GM21526 (cell line): ENCODE measurements around the gene MYO10.
"Not testable (repeated sequence)": the region's sequence is repeated elsewhere in the genome, so short reads cannot be mapped to it uniquely, and the experiment has no call there.

Source experiments
- ATAC-seq: cut with Tn5 transposase; IDR thresholded peaks from one replicate; pipeline ENCODE4 v1.9.1; 2021; ENCODE audit warnings: moderate library complexity; ENCODE audit not compliant: unreplicated experiment, low FRiP score

Gene MYO10

DNA sequence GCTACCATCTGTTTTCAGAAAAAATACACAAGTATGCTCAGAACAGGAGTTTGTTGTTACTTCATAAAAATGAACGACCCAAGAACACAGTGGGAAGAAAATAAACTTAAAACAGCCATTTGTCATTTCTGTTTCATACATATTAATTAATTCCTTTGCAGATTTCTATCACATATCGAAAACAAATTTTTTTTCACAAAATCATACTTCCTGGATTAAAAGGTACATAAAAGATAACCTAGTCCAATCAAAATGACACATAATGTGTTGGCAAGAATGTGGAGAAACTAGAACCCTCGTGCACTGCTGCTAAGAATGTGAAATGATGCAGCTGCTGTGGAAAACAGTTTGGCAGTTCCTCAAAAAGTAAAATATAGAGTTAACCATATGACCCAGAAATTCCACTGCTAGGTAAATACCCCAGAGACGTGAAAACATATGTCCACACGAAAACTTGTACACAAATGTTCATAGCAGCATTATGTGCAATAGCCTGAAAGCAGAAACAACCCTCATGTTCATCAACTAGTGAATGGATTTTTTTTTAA is 46.0 kb downstream of the MYO10 start:
- no peak for ATAC-seq

DNA sequence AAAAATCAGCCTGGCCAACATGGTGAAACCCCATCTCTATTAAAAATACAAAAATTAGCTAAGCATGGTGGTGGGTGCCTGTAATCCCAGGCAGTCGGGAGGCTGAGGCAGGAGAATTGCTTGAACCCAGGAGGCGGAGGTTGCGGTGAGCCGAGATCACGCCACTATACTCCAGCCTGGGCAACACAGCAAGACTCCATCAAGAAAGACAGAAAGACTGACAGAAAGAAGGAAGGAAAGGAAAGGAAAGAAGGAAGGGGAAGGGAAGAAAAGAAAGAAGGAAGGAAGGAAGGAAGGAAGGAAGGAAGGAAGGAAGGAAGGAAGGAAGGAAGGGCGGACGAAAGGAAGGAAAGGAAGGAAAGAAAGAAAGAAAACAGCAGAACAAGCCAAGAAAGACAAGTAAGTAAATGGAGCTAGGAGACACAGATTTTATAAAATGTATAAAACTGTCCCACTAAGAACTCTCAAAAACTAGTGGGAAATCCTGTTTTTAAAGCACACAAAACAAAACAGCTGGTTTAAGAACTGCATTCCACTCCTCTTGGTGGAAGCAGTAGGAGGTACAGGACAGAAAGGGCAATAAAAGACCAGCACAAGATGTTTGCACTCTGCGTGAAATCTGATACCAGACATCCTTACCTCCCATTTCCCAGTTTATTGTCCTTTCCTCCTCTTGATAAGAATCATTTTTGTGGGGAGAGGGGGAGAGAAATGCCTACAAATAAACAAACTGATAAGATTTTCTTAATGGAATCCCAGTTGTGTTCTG is 46.7 kb downstream of the MYO10 start:
- no peak for ATAC-seq

DNA sequence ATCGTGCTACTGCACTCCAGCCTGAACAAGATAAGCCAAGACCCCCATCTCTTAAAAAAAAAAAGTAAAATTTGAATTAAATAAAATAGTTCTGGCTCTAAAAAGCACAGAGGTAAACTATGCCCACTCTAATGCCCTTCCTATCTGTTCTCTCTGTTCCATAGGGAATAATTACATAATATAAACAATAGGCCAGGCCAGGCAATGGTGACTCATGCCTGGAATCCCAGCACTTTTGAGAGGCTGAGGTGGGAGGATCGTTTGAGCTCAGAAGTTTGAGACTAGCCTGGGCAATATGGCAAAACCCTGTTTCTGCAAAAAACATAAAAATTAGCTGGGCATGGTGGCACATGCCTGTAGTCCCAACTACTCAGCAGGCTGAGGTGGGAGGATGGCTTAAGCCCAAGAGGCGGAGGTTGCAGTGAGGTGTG is 47.4 kb downstream of the MYO10 start:
- ATAC-seq = no peak

DNA sequence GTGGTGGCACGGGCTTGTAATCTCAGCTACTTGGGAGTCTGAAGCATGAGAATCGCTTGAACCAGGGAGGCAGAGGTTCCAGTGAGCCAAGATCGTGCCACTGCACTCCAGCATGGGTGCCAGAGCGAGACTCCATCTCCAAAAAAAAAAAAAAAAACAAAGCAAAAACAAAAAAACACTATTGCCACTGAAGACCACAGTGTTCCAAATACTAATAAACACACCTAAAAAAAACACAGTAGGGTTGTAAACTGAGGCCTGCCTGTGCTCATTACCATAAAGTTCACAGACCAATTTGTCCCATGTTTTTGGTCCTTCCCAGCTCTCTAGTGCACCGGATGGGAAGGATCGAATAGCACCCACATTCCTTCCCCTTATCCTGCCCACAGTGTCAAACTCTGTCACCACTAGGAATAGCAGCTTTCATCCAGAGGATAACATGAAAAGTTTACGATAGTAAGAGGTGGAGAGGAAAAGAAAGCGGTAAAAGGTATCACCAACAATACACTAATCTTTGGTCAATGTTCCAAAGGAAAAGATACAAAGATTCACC is 49.2 kb downstream of the MYO10 start:
- no peak for ATAC-seq

DNA sequence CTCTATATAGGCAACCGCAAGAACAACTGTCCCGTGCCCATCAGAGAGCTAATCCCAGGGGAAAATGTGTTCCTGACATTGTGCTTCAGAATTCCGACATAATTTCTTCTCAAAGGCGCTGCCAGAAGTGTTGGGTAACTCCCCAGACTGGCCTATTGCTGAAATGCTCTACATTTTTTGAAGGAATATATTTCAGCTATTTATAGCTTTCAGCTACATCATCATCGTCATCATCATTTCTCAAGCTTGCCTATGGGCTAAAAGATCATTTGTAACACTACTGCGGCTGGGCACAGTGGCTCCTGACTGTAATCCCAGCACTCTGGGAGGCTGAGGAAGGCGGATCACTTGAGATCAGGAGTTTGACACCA is 49.7 kb downstream of the MYO10 start:
- ATAC-seq = no peak

DNA sequence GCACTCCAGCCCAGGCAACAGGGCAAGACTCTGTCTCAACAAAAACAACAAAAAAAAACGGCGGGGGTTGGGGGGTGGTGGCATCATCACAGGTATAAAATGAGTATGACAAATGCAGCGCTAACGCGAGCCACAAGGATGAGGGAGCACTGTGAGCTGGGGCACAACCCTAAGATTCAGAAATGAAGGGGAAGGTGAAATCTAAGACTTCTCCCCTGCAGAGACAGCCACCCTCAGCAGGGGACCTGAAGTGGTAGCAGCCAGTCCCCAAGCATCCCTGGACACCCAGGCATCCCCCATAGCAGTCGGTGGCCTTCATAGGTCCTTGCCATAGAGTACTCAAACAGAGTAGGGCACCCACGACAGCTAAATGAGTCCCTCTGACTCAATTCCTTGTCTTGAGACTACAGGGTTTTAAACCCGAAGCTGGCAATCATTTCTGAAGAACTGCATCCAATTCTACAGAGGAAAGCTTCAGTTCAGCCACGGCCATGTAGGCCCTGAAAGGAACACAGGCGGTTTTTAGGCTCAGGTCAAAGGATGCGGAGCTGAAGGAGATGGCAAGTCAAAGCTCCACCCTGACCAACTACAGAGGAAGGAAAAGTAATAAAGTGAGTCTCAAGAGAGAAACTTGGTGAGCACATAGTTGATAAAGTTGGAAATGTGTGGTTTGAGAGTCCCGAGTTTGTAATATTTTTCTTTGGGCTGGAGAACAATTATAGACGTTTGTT is 50.3 kb downstream of the MYO10 start:
- no peak for ATAC-seq

DNA sequence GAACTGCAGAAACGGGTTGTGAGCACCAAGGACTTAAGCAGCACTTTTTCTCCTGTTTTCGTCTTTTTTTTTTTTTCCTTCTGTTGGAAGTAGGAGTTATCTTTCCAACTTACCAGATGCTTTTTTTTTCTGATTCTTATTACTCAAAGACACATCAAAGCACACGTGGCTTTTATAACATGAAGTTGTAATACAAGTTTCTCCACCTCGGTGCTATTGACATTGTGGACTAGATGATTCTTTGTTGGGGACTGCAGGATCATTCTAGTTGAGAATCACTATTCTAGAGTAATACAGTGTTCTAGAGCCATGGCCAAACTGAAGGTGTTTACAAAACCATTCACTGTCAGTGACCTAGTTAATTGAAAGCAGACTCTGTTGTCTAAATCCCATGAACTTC is 51.5 kb downstream of the MYO10 start:
- ATAC-seq = no peak

DNA sequence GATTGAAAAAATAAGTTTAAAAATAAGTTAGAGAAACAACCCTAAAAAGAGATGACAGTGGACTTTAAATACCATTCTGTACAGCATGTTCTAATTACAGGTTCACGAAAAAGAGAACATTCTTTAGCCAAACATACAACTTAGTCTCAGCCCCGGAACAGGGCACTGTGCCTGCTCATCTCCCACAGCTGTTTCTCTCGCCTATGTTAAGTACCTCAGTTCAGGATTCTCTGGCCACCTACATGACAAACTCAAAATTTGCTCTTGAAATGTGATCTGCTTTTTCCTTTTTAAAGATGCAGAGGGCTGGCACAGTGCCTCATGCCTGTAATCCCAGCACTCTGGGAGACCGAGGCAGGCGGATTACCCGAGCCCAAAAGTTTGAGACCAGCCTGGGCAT is 52.3 kb downstream of the MYO10 start:
- no peak for ATAC-seq

DNA sequence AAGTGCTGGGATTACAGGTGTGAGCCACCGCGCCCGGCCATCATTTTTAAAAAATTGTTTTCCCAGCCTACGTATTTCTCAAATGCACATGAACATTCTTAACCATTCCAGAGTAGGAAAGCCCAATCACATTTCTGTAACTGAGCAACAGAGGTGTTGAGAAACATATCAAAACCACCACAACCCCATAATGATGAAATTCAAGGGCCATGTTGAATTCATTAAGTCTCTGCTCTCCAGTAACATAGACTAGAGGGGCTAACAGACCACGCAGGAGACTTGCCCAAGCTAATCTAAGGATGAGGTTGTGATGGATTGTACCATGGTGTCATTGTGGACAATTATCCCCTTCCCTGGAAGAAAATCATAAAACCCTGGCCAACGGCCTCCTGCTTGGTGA is 52.9 kb downstream of the MYO10 start:
- ATAC-seq = no peak

DNA sequence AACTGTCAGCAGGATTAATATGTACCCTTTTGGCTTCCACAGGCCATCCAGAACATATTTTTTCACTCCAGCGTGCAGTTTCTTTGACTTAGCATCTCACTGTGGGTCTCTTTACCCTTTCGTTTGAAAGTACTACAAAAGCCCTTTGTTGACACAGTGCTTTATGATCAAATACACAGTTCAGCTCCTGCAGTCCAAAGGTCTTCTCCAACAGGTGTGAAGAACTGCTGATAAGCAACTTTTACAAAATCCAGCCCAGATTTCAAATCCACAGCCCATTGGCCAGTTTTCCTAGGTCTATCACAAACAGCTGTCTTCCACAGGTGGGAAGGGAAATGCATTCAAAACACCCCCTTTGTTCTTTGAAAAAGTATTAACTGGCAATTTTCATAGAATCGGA is 54.8 kb downstream of the MYO10 start:
- ATAC-seq = no peak

DNA sequence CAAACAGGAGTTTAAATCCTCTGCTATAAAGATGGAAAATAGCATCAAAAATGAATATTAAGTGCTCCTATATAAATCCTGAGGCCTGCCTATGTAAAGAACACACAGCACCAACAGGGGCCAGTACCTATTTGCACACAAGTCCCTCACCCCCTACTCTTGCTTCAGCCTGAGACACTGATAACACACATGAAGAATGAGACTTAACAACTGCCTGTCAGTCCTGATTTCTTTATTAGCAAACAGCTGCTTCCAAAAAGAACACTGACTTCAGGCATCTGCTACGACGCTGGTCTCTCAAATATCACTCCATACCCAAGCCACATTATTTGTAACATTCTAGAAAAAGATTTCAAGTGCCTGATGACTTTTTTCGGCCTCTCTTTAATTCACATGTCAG is 55.5 kb downstream of the MYO10 start:
- no peak for ATAC-seq

DNA sequence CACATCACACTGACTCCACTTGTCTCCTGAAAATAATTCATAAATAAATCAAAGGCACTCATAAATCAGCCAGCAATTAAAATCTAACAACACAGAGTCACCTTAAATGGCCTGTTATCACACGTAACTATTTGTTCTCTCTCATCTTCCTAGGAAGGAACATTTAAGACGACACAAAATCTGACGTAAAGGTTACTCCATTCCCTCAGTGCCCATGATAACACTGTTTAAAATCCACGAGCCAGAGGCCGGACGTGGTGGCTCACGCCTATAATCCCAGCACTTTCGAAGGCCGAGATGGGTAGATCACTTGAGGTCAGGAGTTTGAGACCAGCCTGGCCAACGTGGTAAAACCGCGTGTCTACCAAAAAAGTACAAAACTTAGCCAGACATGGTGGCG is 56.4 kb downstream of the MYO10 start:
- ATAC-seq = no peak

DNA sequence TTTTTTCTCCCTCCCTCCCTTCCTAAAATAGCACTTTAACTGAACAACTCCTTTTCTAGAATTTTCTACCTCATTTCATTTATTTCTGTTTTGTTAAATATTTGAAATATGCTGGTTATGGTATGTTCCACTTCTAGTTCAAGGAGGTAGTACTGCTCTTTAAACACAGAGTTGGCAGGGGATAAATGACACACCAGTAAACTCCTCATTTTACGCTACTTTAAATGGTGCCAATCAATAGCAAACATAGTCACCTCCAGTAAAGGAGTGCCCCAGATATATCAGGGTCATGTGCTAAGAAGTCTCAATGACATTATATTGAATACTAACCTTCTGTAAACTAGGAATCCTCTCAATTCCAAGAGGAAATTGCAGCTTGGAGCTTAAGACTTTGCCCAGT is 56.9 kb downstream of the MYO10 start:
- ATAC-seq = no peak

DNA sequence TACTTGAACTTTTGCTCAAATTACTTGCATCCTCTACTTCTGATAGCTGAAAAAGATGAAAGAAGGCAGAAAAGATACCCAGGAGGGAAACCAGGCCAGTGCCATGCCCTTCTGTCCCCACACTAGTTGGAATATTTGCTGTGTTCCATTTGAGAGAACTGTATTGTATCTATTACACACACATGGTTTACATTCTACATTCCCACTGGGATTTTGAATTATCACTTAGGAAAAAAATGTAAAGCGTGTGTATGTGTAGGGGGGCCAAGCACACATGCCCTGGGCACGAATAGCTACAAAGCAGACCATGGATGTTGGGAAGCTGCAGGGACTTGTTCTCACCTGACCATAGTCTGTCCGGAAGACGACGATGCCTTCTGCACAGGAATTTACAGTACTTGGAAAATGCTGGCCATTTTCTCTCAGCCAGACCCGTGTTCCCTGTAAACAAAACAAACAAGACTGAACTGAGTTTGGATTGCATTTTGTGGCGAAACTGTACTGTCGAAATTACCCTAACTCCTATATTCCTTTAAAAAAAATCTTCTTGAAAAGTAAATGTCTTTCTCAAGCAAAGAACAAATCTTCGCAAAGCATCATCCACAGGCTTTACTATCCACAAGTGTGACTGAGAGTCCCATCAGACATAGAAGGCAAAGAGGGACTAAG is 58.7 kb downstream of the MYO10 start:
- ATAC-seq = no peak

DNA sequence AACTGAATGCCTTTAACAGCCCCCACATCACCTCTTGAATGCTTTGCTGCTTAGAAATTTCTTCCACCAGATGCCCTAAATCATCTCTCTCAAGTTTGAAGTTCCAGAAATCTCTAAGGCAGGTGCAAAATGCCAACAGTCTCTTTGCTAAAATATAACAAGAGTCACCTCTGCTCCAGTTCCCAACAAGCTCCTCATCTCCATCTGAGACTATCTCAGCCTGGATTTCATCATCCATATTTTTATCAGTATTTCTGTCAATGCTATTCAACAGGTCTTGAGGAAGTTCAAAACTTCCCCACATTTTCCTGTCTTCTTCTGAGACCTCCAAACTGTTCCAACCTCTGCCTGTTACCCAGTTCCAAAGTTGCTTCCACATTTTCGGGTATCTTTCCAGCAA is 61.7 kb downstream of the MYO10 start:
- ATAC-seq = not testable (repeated sequence)

DNA sequence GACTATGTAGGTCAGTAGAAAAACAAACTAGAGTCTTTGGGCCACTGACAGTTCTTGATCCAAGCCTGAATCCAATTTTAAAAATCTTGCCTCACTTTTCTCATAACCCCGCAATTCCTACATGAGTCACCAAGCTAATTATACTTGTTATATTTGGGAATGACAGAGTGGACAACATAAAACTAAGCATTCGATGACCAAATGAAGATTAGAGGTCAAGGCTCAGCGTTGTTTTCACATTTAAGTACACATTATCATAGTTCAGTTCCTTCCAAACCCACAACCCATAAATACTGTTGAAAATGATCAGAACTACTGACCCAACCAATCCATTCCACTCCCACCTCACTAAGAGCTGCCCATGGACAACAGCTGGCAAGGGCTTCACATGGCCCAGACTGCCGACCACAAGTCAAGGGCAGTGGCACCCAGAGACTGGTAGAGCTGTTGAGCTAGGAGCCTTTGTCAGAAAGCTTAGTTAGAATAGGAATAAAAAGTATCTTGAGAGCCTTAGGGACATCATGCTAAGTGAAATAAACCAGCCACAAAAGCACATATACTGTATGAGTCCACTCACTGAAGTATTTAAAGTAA is 64.2 kb downstream of the MYO10 start:
- ATAC-seq = no peak

DNA sequence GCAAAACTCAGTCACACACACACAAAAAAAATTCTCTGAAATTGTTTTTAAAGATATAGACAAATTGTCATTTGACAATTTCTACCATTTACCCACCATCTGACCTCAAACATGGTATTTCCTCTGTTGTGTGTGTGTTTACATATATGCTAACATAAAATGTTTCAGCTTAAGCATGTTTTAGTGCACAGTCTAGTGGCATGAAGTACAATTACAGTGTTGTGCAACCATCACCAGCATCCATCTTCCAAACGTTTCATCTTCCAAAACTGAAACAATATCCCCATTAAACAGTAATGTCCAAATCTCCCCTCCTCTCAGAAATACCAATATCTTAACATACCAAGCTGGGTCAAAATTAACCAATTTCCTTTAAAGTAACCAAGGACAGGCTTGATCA is 65.2 kb downstream of the MYO10 start:
- ATAC-seq = no peak

DNA sequence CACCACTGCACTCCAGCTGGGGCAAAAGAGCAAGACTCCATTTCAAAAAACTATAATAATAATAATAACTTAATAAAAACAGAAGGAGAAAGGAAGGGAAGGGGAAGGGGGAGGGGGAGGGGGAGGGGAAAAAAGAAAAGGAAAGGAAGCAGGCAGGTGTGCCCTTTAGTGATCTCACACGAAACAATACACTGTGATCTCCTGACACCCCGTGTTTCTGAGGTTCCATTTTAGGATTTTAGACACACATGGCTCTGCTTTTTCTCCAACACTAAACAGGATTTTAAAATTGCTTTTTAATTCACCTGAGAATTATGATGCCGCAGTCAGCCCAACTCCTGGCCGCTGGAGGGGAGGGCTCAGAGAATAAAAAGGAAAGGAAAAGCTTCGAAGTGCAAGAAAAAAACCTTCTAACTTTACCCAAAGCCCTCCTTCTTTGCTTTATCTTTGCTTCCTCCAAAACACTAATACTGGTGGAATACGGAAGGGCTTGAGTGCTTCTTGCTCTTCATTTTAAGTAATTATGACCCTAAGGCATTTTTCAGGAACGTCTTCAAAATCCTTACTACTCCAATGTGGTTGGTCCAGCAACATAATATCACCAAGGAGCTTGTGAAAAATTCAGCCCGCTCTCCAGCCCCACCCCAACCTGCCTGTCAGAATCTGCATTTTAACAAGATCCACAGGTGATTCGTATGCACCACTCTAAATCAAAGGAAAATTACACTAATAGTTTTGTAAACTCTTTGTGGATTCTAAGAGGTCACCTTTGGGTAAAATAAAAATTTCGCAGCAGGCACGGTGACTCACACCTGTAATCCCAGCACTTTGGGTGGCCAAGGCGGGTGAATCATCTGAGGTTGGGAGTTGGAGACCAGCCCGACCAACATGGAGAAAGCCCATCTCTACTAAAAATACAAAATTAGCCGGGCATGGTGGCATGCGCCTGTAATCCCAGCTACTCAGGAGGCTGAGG is 66.0 kb downstream of the MYO10 start:
- no peak for ATAC-seq

DNA sequence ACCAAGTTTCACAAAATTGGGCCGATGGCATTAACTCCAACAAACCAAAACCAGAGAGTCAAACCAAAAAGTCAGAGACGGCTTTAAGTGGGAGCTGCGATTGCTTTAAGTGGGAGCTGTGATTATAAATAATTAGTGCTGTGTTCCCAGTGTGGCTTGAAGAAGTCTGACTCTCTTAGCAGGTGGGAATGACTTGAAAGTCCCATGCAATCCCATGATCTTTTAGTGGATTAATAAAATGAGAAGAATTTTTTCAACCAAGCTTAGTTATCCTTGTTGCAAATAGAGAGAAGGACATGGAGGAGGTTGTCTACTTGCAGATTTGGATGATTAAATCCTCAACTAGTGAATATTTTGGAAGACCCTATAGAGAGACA is 68.5 kb downstream of the MYO10 start:
- no peak for ATAC-seq
